Type B pancreatic cell (in vitro differentiated cells): Measurements from ENCODE around the gene IFNL4. TPM values are rescaled to one million over a fixed set of nuclear protein-coding genes. Genes with fewer than 3 reads are reported as not detected.

ENCODE experiments used
- DNase-seq: peaks from one replicate; pipeline ENCODE4 v3.0.0; 2021; ENCODE audit warnings: mixed read lengths; ENCODE audit not compliant: unreplicated experiment; ENCODE audit errors: extremely low spot score
- H3K27ac Mint-ChIP-seq: 2 replicates; pipeline ENCODE4 v1.8.0; 2021; ENCODE audit warnings: mild to moderate bottlenecking, mixed read lengths
- H3K27me3 Mint-ChIP-seq: 2 replicates; pipeline ENCODE4 v1.8.0; 2021; ENCODE audit warnings: mixed read lengths
- H3K36me3 Mint-ChIP-seq: 2 replicates; pipeline ENCODE4 v1.8.0; 2021; ENCODE audit warnings: mixed read lengths
- H3K4me1 Mint-ChIP-seq: one replicate; pipeline ENCODE4 v1.8.0; 2021; ENCODE audit warnings: mixed read lengths; ENCODE audit not compliant: unreplicated experiment
- H3K4me3 Mint-ChIP-seq: 2 replicates; pipeline ENCODE4 v1.8.0; 2021; ENCODE audit warnings: mild to moderate bottlenecking, mixed read lengths
- H3K9me3 Mint-ChIP-seq: 2 replicates; pipeline ENCODE4 v1.8.0; 2021; ENCODE audit warnings: mixed read lengths
- long read RNA-seq: library from polyadenylated mRNA; unstranded; transcript quantifications from one replicate; pipeline ENCODE4 v2.0.0, GENCODE V29; 2020
- total RNA-seq: library from RNA; stranded (reverse); gene quantifications from 2 replicates; pipeline ENCODE4 v1.2.1, GENCODE V29; 2021; ENCODE audit warnings: low replicate concordance
- TF ChIP-seq, protein P1 (sequence below): fragments of 200-600 bp; sonication (generic); conservative IDR thresholded peaks from 2 replicates; pipeline ENCODE4 v1.5.0; 2021; ENCODE audit warnings: antibody characterized with exemption, mild to moderate bottlenecking

Gene IFNL4
- not detected in 2 replicates for total RNA-seq
- long read RNA-seq = 0 reads

DNA sequence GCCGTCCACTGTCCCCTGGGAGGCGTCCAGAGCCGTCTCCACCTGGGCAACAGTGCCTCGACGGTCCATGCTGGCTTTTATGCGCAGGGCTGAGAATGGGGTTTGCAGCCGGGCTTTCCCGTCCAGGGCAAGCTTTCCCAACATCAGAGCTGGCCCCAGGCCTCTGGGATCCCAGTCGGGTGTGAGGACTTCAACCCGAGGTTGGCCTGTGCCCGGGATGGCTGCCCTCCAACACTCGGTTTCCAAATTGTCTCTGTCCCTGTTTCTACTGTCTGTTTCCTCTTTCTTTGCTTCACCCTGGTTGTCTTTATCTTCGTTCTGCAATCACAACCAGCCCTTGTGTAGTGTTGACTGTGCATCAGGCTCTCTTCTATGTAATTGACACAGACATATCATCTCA is at the start of gene IFNL4:
TSS of gene IFNL4 (minus strand) at position 51 of the 400 bp plus-strand sequence.
- no peak within 1 kb of the TSS for H3K27ac Mint-ChIP-seq
- peaks cover 9% of the 10 kb centered on the region for H3K4me1 Mint-ChIP-seq
- H3K9me3 Mint-ChIP-seq = no peaks in the 10 kb centered on the region
- no peak within 1 kb of the TSS for H3K4me3 Mint-ChIP-seq
- H3K27me3 Mint-ChIP-seq = peaks cover 44% of the 10 kb centered on the region
- TF ChIP-seq, protein P1, sequence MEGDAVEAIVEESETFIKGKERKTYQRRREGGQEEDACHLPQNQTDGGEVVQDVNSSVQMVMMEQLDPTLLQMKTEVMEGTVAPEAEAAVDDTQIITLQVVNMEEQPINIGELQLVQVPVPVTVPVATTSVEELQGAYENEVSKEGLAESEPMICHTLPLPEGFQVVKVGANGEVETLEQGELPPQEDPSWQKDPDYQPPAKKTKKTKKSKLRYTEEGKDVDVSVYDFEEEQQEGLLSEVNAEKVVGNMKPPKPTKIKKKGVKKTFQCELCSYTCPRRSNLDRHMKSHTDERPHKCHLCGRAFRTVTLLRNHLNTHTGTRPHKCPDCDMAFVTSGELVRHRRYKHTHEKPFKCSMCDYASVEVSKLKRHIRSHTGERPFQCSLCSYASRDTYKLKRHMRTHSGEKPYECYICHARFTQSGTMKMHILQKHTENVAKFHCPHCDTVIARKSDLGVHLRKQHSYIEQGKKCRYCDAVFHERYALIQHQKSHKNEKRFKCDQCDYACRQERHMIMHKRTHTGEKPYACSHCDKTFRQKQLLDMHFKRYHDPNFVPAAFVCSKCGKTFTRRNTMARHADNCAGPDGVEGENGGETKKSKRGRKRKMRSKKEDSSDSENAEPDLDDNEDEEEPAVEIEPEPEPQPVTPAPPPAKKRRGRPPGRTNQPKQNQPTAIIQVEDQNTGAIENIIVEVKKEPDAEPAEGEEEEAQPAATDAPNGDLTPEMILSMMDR = no peak
- DNase-seq = no peak
- no peaks in the 10 kb centered on the region for H3K36me3 Mint-ChIP-seq

DNA sequence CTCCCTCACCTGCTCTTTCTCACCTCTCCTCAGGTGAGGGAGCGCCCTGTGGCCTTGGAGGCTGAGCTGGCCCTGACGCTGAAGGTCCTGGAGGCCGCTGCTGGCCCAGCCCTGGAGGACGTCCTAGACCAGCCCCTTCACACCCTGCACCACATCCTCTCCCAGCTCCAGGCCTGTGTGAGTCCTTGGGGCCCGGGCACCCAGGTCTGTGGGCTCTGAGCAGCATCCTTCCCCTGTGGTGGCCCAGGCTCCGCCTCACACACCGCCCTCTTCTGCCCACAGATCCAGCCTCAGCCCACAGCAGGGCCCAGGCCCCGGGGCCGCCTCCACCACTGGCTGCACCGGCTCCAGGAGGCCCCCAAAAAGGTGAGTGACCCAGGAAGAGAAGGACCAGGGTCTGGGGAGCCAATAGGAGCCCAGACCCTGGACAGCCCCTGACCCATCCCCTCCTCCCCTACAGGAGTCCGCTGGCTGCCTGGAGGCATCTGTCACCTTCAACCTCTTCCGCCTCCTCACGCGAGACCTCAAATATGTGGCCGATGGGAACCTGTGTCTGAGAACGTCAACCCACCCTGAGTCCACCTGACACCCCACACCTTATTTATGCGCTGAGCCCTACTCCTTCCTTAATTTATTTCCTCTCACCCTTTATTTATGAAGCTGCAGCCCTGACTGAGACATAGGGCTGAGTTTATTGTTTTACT is 49.4 kb upstream of the IFNL4 start:
- no peak for DNase-seq
- H3K4me1 Mint-ChIP-seq = peaks cover 3% of the 10 kb centered on the region
- TF ChIP-seq, protein P1 = no peak
- H3K36me3 Mint-ChIP-seq = no peaks in the 10 kb centered on the region
- no peaks in the 10 kb centered on the region for H3K9me3 Mint-ChIP-seq
- no peak overlapping the region for H3K4me3 Mint-ChIP-seq
- H3K27ac Mint-ChIP-seq = peak overlapping the region; percentile 27
- peaks cover 35% of the 10 kb centered on the region for H3K27me3 Mint-ChIP-seq

DNA sequence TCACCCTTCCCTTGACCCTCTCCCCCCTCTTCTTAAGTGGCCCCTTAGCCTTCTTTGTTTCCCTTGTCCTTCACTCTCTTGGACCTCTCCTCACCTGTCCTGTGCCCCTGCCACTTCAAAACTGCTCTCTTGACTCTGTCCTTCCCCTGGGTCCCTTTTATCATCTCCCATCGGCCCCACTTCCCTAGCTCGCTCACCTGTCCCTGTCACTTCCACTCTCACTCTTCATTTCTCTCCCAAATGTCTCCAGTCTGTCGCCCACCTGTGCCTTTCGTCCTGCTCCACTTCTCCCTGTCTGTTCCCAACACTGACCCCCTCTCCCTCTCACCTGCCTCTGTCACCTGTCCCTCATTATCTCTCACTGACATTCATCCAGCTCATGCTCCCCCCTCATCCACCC is 48.2 kb upstream of the IFNL4 start:
- no peak for DNase-seq
- H3K4me1 Mint-ChIP-seq = no peaks in the 10 kb centered on the region
- no peaks in the 10 kb centered on the region for H3K9me3 Mint-ChIP-seq
- TF ChIP-seq, protein P1 = no peak
- no peak overlapping the region for H3K27ac Mint-ChIP-seq
- H3K36me3 Mint-ChIP-seq = no peaks in the 10 kb centered on the region
- H3K27me3 Mint-ChIP-seq = peaks cover 37% of the 10 kb centered on the region
- H3K4me3 Mint-ChIP-seq = no peak overlapping the region

DNA sequence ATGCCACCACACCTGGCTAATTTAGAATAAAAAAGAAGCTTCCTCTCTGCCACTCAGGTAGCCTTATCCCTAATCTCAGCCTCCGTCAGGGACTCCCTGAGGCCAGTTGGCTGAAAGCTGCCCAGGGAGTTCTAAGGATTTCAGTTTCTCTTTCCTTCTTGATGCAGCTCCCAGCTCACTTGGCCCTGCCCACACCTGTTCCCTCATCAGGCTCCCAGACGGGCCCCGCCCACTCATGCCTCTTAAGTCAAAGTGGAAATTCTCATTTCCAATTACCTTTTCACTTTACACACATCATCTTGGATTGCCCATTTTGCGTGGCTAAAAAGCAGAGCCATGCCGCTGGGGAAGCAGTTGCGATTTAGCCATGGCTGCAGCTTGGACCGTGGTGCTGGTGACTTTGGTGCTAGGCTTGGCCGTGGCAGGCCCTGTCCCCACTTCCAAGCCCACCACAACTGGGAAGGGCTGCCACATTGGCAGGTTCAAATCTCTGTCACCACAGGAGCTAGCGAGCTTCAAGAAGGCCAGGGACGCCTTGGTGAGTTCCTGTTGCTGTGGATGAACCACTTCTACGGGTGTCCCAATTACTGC is 47.5 kb upstream of the IFNL4 start, which contains the start of gene IFNL1:
TSS of gene IFNL1 (plus strand) at position 353 of the 591 bp plus-strand sequence. CDS start at position 368, 15 bp downstream.
- Mint-ChIP-seq H3K27ac (peak within 1 kb of the TSS; percentile 76), H3K36me3 (no peaks in the 10 kb centered on the region), H3K9me3 (no peaks in the 10 kb centered on the region), H3K4me1 (no peaks in the 10 kb centered on the region), H3K4me3 (no peak within 1 kb of the TSS), H3K27me3 (peaks cover 40% of the 10 kb centered on the region)
- no peak for DNase-seq
- TF ChIP-seq, protein P1 = no peak

DNA sequence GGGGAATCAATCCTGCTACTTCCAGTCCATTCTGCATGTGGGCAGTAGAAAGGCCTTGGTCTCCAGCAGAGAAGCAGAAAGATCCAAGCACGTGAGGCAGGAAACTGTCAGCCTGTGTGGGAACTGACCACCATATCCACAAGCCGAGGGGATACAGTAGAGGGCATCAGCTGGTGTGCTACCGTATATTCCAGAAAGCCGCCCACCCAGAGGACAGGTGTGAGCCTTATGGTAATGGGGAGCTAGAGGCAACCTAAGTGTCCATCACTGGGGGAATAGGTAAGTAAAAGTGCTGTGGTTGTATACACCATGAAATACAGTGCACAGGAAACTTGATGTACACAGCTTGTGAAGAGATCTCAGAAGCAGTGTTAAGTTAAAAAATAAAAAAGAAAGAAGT is 44.7 kb upstream of the IFNL4 start:
- H3K27ac Mint-ChIP-seq = no peak overlapping the region
- TF ChIP-seq, protein P1 = no peak

More for the DNA sequence above, 44.7 kb upstream of the IFNL4 start:
- Mint-ChIP-seq H3K36me3 (no peaks in the 10 kb centered on the region), H3K4me1 (no peaks in the 10 kb centered on the region), H3K4me3 (no peak overlapping the region), H3K9me3 (no peaks in the 10 kb centered on the region), H3K27me3 (peaks cover 51% of the 10 kb centered on the region)
- no peak for DNase-seq
